Heart left ventricle (tissue), 13 donors: ENCODE results near the gene TMEM171.

ENCODE experiments used
- POLR2A ChIP-seq, 2 donors: fragments of 450-650 bp; IDR thresholded peaks; one replicate each; pipeline ENCODE4 v1.6.1; 2017; ENCODE audit warnings: antibody characterized with exemption in 2 of 2, mild to moderate bottlenecking in 2 of 2, moderate library complexity in 2 of 2
- TF ChIP-seq, protein P1 (sequence below), 12 donors: fragments of 200-600 bp; sonication (generic) in 4 of 12; IDR thresholded peaks; one replicate each; pipeline versions ENCODE4 v1.5.0 to v1.8.0; 2018 to 2022; ENCODE audit warnings: antibody characterized with exemption in 12 of 12, mild to moderate bottlenecking in 5 of 12
- donor health status: ischemic (EF 13 %, LVEDD 7.1; RV severe dilation, severe dysfunction).
- donor health status: DM: no; HTN: yes; CAD: no.
- donor health status: DM: no; HTN: no; CAD: no.
- donor health status: ischemic (EF 25% LVEDD 6.9; RV normal size, moderate dysfunction).
- donor health status: ischemic (EF 25% LVEDD 5.7; RV mildly dilated, moderate dysfunction).
- donor health status: ischemic (EF 35%, LVEDD 5.7; RV mildly dilated, moderate dysfunction).
- donor health status: nonischemic (EF 11% LVEDD 7.7; RV severe dilation, severe dysfunction).
- donor health status: DM: yes; HTN: yes; CAD: no.
- donor health status: PGD.
- donor health status: ischemic (EF 29% LVEDD 5.4; RV normal size, mild dysfunction).
- donor health status: nonischemic (EF 23%, LVEDD 6.1; RV moderate dilation, normal function).

- TF ChIP-seq, protein P1, sequence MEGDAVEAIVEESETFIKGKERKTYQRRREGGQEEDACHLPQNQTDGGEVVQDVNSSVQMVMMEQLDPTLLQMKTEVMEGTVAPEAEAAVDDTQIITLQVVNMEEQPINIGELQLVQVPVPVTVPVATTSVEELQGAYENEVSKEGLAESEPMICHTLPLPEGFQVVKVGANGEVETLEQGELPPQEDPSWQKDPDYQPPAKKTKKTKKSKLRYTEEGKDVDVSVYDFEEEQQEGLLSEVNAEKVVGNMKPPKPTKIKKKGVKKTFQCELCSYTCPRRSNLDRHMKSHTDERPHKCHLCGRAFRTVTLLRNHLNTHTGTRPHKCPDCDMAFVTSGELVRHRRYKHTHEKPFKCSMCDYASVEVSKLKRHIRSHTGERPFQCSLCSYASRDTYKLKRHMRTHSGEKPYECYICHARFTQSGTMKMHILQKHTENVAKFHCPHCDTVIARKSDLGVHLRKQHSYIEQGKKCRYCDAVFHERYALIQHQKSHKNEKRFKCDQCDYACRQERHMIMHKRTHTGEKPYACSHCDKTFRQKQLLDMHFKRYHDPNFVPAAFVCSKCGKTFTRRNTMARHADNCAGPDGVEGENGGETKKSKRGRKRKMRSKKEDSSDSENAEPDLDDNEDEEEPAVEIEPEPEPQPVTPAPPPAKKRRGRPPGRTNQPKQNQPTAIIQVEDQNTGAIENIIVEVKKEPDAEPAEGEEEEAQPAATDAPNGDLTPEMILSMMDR (IDR thresholded peaks at IDR 0.05): no peak
- TF ChIP-seq POLR2A (IDR thresholded peaks at IDR 0.05): no peak
Observed at GRCh38 chr5:73088026-73088425, 32.3 kb upstream of the TMEM171 start.
